Skeletal muscle satellite cell (primary cell): ENCODE results near the gene WDR76. TPM values are rescaled to one million over a fixed set of nuclear protein-coding genes. Genes with fewer than 3 reads are reported as not detected.

ENCODE experiments used
- H3K27me3 ChIP-seq: 2 replicates; pipeline ENCODE4 v1.7.0; 2013; ENCODE audit warnings: low read length; ENCODE audit not compliant: control insufficient read depth, insufficient read depth
- H3K36me3 ChIP-seq: 2 replicates; pipeline ENCODE4 v1.7.0; 2013; ENCODE audit warnings: mild to moderate bottlenecking, control low read depth, low read length; ENCODE audit not compliant: insufficient read depth
- H3K4me1 ChIP-seq: 2 replicates; pipeline ENCODE4 v1.7.0; 2013; ENCODE audit warnings: low read length; ENCODE audit not compliant: control insufficient read depth, insufficient read depth
- H3K4me2 ChIP-seq: 2 replicates; pipeline ENCODE4 v1.7.0; 2013; ENCODE audit warnings: mild to moderate bottlenecking, low read length
- H3K4me3 ChIP-seq: 2 replicates; pipeline ENCODE4 v1.7.0; 2013; ENCODE audit warnings: low read length
- H3K9ac ChIP-seq: 2 replicates; pipeline ENCODE4 v1.7.0; 2013; ENCODE audit warnings: mild to moderate bottlenecking, low read depth, low read length, moderate library complexity
- H3K9me3 ChIP-seq: replicated peaks from 2 replicates; pipeline ENCODE4 v1.7.0; 2013; ENCODE audit warnings: mild to moderate bottlenecking, control low read depth, low read length
- total RNA-seq: library from RNA; depleted of rRNA; stranded (reverse); fragments of >200 nt; gene quantifications from 2 replicates; pipeline ENCODE4 v1.2.3, GENCODE V29; 2012; rRNA removed

Gene WDR76
- 14.4 and 17.0 TPM in 2 replicates for total RNA-seq

DNA sequence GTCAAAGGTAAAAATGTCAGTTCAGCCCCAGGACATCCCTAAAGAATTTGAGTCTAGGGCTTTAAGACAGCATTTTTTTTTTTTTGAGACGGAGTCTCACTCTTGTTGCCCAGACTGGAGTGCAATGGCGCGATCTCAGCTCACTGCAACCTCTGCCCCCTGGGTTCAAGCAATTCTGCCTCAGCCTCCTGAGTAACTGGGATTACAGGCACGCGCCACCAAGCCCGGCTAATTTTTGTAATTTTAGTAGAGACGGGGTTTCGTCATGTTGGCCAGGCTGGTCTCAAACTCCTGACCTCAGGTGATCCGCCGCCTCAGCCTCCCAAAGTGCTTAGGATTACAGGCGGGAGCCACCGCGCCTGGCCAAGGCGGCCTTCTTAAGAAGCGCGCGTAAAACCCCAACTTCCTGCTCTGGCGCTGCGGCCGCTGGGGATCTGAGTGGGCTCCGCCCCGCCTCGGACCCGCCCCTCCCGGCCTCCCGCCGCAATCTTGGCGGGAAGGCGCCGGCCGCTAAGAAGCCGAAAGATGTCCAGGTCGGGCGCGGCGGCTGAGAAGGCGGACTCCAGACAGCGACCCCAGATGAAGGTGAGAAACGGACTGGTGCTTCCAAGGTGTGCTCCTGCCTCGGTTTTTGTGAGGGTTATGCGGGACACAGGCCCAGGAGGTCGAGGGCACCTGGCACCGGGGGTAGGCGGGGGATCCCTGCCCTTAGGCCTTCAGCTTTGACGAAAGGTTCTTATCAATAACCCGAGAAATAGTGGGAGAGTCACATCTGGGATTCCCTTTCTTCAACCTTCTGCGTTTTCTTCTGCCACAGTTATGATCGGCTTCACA is at the start of gene WDR76:
WDR76 (plus strand) TSS at position 495 of the 834 bp plus-strand sequence; CDS start at position 526, 31 bp downstream.
- Histone ChIP-seq H3K4me3 (peak within 1 kb of the TSS; percentile 88), H3K27me3 (no peaks in the 10 kb centered on the region), H3K4me2 (peak within 1 kb of the TSS; percentile 98), H3K9me3 (no peaks in the 10 kb centered on the region), H3K4me1 (peaks cover 34% of the 10 kb centered on the region), H3K36me3 (no peaks in the 10 kb centered on the region), H3K9ac (peak within 1 kb of the TSS; percentile 90)

DNA sequence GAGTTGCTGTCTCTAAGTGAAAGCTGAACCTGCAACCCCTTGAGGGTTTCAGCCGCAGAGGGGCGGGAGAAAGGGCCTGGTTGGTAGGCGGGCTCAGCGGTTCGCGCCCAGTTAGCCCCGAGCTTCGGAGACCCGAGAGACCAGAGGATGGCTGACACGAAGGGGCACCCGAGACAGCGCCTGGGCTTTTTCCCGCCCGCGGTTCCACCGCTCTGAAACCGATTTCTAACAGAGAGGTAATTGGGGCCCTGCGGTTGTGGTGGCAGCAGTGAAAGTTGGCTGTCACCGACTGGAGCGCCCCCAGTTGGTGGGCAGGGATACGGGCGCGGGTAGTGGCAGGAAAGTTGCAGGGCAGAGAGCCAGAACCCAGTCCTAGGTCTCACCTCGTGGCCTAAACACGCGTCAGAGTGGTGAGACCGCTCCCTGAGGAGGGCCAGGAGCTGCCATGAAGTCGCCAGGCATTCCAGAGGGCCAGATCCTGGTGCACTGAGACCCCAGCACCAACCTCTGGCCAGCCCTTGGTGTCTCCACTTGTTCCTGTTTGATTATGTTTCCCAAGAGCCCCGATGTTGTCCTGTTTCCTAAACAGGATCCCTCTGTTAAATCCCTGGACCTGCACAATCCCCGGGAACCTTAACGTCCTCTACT is 49.4 kb upstream of the WDR76 start:
- Histone ChIP-seq H3K4me1 (peaks cover 10% of the 10 kb centered on the region), H3K9ac (peak overlapping the region; percentile 82), H3K9me3 (no peaks in the 10 kb centered on the region), H3K36me3 (peaks cover 10% of the 10 kb centered on the region), H3K4me3 (peak overlapping the region; percentile 84), H3K27me3 (no peaks in the 10 kb centered on the region), H3K4me2 (peak overlapping the region; percentile 88)

DNA sequence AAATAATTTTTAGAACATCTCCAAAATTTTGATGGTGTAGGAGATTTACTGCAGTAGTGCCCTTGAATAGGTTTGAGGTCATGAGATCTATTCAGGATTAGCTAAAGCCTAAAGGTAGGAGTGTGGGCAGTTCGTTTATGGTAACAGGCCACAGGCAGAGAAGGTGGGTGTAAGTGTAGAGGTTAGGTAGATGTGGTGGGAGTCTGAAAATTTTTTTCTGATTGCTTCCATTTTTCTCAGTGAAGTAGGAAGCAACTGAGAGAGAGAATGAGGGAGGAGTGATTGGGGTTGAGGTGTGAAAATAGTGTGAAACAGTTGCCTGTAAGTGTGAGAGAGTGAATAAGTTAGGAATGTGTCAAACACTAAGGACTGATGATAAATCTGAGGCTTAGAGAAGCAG is 47.8 kb upstream of the WDR76 start:
- Histone ChIP-seq H3K9me3 (no peaks in the 10 kb centered on the region), H3K9ac (no peak overlapping the region), H3K4me2 (no peak overlapping the region), H3K36me3 (no peaks in the 10 kb centered on the region), H3K27me3 (no peaks in the 10 kb centered on the region), H3K4me1 (peaks cover 10% of the 10 kb centered on the region), H3K4me3 (no peak overlapping the region)

DNA sequence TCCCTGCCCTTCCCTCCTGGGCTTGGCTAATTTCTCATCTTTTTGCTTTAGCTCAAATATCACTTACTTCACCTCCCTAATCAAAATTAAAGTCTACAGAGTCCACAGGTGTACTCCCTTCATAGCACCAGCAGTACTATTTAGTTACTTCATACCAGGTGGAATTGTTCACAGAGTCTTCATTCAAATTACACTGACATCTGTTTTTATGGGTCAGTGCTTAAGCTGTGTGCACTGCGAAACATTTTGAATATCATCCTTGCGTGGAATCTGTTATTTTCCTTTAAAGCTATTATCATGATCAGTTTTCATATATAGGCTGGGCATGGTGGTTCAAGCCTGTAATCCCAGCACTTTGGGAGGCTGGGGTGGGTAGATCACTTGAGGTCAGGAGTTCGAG is 37.4 kb upstream of the WDR76 start:
- H3K9me3 ChIP-seq: no peaks in the 10 kb centered on the region
- no peaks in the 10 kb centered on the region for H3K27me3 ChIP-seq
- no peak overlapping the region for H3K9ac ChIP-seq
- H3K4me2 ChIP-seq: no peak overlapping the region
- H3K4me1 ChIP-seq: peaks cover 17% of the 10 kb centered on the region
- H3K4me3 ChIP-seq: no peak overlapping the region
- H3K36me3 ChIP-seq: peaks cover 22% of the 10 kb centered on the region

DNA sequence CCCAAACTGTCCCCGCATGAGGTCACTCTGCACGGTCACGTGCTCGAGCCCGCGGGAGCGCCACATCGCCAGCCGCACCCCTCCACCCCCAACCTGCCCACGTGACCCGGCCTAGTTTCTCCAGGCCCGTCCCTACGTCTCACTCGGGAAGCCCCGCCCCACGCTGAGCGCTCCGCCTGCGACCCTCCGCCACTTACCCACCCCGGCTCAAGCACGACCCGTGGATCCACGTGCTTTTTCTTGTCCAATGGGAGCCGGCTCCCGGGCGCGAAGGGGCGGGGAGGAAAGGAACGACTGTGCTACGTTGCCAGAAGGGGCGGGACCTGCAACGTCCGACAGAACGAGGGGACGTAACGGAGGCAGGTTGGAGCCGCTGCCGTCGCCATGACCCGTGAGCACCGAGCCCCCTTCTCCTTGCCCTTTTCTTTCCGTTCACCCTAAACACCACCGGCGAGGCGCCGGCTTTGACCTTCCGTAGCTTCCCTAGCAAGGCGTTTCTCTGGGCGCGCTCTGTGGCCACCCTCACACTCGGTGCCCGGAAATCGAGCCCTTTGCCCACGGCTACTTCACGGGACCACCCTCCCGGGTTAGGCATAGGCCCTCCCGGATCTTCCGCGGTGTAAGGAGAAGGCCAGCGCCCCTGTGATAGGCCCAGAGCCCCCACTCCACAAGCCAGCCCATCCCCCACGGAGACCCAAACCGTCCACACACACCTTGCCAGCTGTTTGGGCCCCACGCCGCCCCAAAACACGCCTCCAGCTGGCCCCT is 34.6 kb upstream of the WDR76 start, which contains the start of gene SERF2:
SERF2 (plus strand) TSS at position 328 of the 768 bp plus-strand sequence; CDS start at position 385, 57 bp downstream.
- Histone ChIP-seq H3K27me3 (no peaks in the 10 kb centered on the region), H3K9me3 (no peaks in the 10 kb centered on the region), H3K36me3 (peaks cover 46% of the 10 kb centered on the region), H3K9ac (peak within 1 kb of the TSS; percentile 100), H3K4me1 (peaks cover 31% of the 10 kb centered on the region), H3K4me3 (peak within 1 kb of the TSS; percentile 99), H3K4me2 (peak within 1 kb of the TSS; percentile 96)

DNA sequence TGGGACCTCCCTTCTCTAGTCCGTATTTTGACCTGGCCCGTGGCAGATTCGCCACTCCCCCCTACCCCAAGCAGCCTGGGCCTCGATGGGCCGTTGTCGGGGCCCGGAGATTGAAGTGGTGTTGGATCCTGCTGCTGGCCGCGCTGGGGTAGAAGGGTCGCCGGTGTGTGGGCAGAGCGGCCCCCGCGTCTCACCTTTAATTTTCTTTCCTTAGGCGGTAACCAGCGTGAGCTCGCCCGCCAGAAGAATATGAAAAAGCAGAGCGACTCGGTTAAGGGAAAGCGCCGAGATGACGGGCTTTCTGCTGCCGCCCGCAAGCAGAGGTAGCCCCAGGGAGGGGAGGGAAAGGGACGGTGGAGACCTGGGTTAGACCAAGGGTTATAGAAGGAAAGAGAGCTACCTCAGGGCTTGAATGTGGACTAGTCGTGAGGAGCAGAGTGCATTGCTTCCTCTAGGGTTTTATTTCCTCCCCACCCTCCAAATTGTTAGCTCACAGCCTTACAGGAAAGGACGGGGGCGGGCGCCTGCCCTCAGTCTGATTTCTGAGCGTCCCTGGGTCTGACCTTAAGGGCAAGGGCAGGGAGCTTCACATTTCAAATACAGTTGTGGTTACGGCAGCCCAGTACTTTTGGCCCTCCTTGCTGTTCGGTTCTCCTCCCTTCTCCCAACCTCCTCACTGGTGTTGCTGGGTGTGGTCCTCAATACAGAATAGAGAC is 33.9 kb upstream of the WDR76 start:
- Histone ChIP-seq H3K27me3 (no peaks in the 10 kb centered on the region), H3K4me3 (peak overlapping the region; percentile 99), H3K36me3 (peaks cover 46% of the 10 kb centered on the region), H3K9me3 (no peaks in the 10 kb centered on the region), H3K9ac (peak overlapping the region; percentile 100), H3K4me1 (peaks cover 31% of the 10 kb centered on the region), H3K4me2 (peak overlapping the region; percentile 91)

DNA sequence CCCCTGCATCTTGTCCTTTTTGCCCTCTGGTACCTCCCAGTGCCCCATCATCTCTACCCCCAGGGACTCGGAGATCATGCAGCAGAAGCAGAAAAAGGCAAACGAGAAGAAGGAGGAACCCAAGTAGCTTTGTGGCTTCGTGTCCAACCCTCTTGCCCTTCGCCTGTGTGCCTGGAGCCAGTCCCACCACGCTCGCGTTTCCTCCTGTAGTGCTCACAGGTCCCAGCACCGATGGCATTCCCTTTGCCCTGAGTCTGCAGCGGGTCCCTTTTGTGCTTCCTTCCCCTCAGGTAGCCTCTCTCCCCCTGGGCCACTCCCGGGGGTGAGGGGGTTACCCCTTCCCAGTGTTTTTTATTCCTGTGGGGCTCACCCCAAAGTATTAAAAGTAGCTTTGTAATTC is 33.2 kb upstream of the WDR76 start:
- H3K4me1 ChIP-seq: peaks cover 31% of the 10 kb centered on the region
- no peaks in the 10 kb centered on the region for H3K27me3 ChIP-seq
- peak overlapping the region; percentile 91 for H3K4me2 ChIP-seq
- H3K36me3 ChIP-seq: peaks cover 50% of the 10 kb centered on the region
- peak overlapping the region; percentile 100 for H3K9ac ChIP-seq
- no peaks in the 10 kb centered on the region for H3K9me3 ChIP-seq
- peak overlapping the region; percentile 99 for H3K4me3 ChIP-seq

DNA sequence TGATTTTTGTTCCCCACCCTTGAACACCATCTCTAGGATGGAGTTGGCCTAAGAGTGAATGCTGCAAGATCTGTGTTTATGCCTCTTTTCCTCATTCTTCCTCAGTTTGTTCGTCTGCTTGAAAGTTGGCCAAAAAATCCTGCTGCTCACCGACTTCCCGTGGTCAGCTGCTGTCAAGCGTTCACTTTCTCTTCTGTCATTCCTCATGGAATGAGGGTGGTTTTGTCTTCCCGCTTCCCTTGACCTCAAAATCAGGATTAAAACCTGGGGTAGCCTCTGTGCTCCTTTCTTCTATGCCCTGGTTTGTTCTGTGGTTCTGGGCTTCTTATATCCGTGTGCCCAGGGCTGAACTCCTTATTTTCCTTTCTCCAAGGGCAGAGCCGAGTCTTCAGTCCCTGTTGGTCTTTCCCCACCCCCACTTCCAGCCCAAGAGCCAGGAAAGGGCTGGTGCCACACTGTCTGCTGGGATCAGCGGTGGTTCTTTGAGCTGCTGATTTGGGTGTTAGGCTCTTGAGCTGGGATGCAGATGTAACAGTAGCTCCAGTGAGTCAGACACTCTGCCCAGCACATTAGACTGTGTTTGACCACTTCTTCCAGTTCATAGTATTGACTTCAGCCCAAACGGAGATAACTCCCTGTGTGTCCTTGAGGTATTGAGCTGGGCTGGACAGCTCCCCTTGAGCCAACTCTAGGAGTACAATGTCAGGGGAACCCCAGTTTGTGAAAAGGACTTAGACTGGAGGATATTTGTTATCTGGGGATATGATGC is 32.3 kb upstream of the WDR76 start:
- peaks cover 57% of the 10 kb centered on the region for H3K36me3 ChIP-seq
- peak overlapping the region; percentile 99 for H3K4me3 ChIP-seq
- peak overlapping the region; percentile 91 for H3K4me2 ChIP-seq
- no peaks in the 10 kb centered on the region for H3K9me3 ChIP-seq
- no peaks in the 10 kb centered on the region for H3K27me3 ChIP-seq
- H3K4me1 ChIP-seq: peaks cover 31% of the 10 kb centered on the region
- peak overlapping the region; percentile 100 for H3K9ac ChIP-seq

DNA sequence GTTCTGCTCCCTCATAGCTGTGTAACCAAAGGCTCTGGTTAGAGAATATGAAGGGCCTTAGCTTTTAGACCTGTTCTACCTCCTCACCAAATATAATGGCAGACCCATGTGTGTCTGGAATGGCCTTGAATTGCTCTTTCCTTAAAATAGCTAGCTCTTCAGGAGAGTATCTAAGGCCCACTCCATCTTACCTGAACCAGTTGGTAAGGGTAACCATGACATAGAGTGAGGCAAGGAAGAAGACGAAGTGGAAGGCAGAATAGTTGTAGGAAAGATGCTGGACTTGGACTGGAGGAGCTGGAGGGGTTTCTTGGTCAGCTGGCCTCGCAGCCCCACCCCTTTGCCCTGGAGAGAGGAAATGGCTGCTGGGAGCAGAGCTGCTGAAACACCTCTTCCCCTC is 31.6 kb upstream of the WDR76 start:
- Histone ChIP-seq H3K4me2 (peak overlapping the region; percentile 91), H3K27me3 (no peaks in the 10 kb centered on the region), H3K9me3 (no peaks in the 10 kb centered on the region), H3K9ac (no peak overlapping the region), H3K36me3 (peaks cover 64% of the 10 kb centered on the region), H3K4me3 (peak overlapping the region; percentile 99), H3K4me1 (peaks cover 36% of the 10 kb centered on the region)

DNA sequence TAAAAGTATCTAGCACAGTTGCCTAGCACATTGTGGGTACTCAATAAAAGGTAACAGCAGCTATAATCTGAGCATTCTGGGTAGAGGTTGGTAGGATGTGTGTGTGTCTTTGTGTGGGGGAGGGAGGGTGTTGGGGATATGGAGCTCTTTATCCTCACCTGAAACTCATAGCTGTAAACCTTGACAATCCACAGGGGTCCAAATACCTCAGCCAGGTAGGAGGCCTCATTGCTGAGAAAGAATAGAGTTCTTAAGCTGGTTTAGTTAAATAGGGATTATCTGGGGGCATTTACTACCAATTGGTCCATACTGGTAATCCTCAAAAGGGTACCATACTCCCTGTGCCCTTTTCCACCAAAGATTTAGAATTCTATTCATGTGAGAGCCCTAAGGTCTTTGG is 30.8 kb upstream of the WDR76 start:
- H3K4me1 ChIP-seq: peaks cover 37% of the 10 kb centered on the region
- no peaks in the 10 kb centered on the region for H3K27me3 ChIP-seq
- H3K4me3 ChIP-seq: no peak overlapping the region
- no peak overlapping the region for H3K9ac ChIP-seq
- no peaks in the 10 kb centered on the region for H3K9me3 ChIP-seq
- H3K4me2 ChIP-seq: no peak overlapping the region
- peaks cover 64% of the 10 kb centered on the region for H3K36me3 ChIP-seq
